ENCODE data around the gene NFIX.

Gene NFIX

GRCh38 chr19:13053238-13053637 is 58.0 kb downstream of the NFIX start:
- H3K36me3 ChIP-seq (ENCODE audit: control insufficient read depth in 2 of 2, insufficient read depth in 2 of 2, low read length in 2 of 2): no peaks in the 10 kb centered on the region
- H3K9me3 ChIP-seq (ENCODE audit: control insufficient read depth in 2 of 2, low read length in 2 of 2): no peaks in the 10 kb centered on the region
- peak overlapping the region; percentile 95 for H3K27ac ChIP-seq (ENCODE audit: low read length)
- H3K4me3 ChIP-seq (ENCODE audit: low read length in 2 of 2): peak overlapping the region in 1 of 2 donors; percentile 57
- H3K4me1 ChIP-seq (ENCODE audit: control insufficient read depth, insufficient read depth, low read length): peaks cover 83% of the 10 kb centered on the region
- no peaks in the 10 kb centered on the region for H3K27me3 ChIP-seq (ENCODE audit: control insufficient read depth in 1 of 2, insufficient read depth in 2 of 2, low read length in 2 of 2)
- H3K9ac ChIP-seq (ENCODE audit: low read length in 2 of 2): peak overlapping the region in 1 of 2 donors; percentile 53

- H3K9me3 ChIP-seq (ENCODE audit: control insufficient read depth in 2 of 2, low read length in 2 of 2): no peaks in the 10 kb centered on the region
- H3K27me3 ChIP-seq (ENCODE audit: control insufficient read depth in 1 of 2, insufficient read depth in 2 of 2, low read length in 2 of 2): no peaks in the 10 kb centered on the region
- H3K4me1 ChIP-seq (ENCODE audit: control insufficient read depth, insufficient read depth, low read length): peaks cover 88% of the 10 kb centered on the region
- peak overlapping the region; percentile 53 to 58 for H3K9ac ChIP-seq (ENCODE audit: low read length in 2 of 2)
- peak overlapping the region; percentile 95 for H3K27ac ChIP-seq (ENCODE audit: low read length)
- H3K36me3 ChIP-seq (ENCODE audit: control insufficient read depth in 2 of 2, insufficient read depth in 2 of 2, low read length in 2 of 2): no peaks in the 10 kb centered on the region
- peak overlapping the region in 1 of 2 donors; percentile 57 for H3K4me3 ChIP-seq (ENCODE audit: low read length in 2 of 2)
Observed at GRCh38 chr19:13053761-13054625, 58.7 kb downstream of the NFIX start.

GRCh38 chr19:13054626-13055212 is 59.4 kb downstream of the NFIX start:
- H3K27me3 ChIP-seq (ENCODE audit: control insufficient read depth in 1 of 2, insufficient read depth in 2 of 2, low read length in 2 of 2): no peaks in the 10 kb centered on the region
- peaks cover 94% of the 10 kb centered on the region for H3K4me1 ChIP-seq (ENCODE audit: control insufficient read depth, insufficient read depth, low read length)
- H3K36me3 ChIP-seq (ENCODE audit: control insufficient read depth in 2 of 2, insufficient read depth in 2 of 2, low read length in 2 of 2): no peaks in the 10 kb centered on the region
- H3K9me3 ChIP-seq (ENCODE audit: control insufficient read depth in 2 of 2, low read length in 2 of 2): no peaks in the 10 kb centered on the region
- H3K27ac ChIP-seq (ENCODE audit: low read length): peak overlapping the region; percentile 95
- H3K9ac ChIP-seq (ENCODE audit: low read length in 2 of 2): peak overlapping the region; percentile 53 to 58
- peak overlapping the region in 1 of 2 donors; percentile 57 for H3K4me3 ChIP-seq (ENCODE audit: low read length in 2 of 2)

- peak overlapping the region; percentile 95 for H3K27ac ChIP-seq (ENCODE audit: low read length)
- H3K9ac ChIP-seq (ENCODE audit: low read length in 2 of 2): peak overlapping the region; percentile 58 to 68
- no peaks in the 10 kb centered on the region for H3K36me3 ChIP-seq (ENCODE audit: control insufficient read depth in 2 of 2, insufficient read depth in 2 of 2, low read length in 2 of 2)
- H3K27me3 ChIP-seq (ENCODE audit: control insufficient read depth in 1 of 2, insufficient read depth in 2 of 2, low read length in 2 of 2): no peaks in the 10 kb centered on the region
- peaks cover 95% of the 10 kb centered on the region for H3K4me1 ChIP-seq (ENCODE audit: control insufficient read depth, insufficient read depth, low read length)
- no peaks in the 10 kb centered on the region for H3K9me3 ChIP-seq (ENCODE audit: control insufficient read depth in 2 of 2, low read length in 2 of 2)
- peak overlapping the region; percentile 48 to 63 for H3K4me3 ChIP-seq (ENCODE audit: low read length in 2 of 2)
Observed at GRCh38 chr19:13055213-13056051, 60.2 kb downstream of the NFIX start.

- Histone ChIP-seq H3K4me3 (ENCODE audit: low read length in 2 of 2) (peak overlapping the region; percentile 48 to 63), H3K36me3 (ENCODE audit: control insufficient read depth in 2 of 2, insufficient read depth in 2 of 2, low read length in 2 of 2) (no peaks in the 10 kb centered on the region), H3K9ac (ENCODE audit: low read length in 2 of 2) (peak overlapping the region; percentile 58 to 68), H3K9me3 (ENCODE audit: control insufficient read depth in 2 of 2, low read length in 2 of 2) (no peaks in the 10 kb centered on the region), H3K27ac (ENCODE audit: low read length) (peak overlapping the region; percentile 95), H3K27me3 (ENCODE audit: control insufficient read depth in 1 of 2, insufficient read depth in 2 of 2, low read length in 2 of 2) (no peaks in the 10 kb centered on the region), H3K4me1 (ENCODE audit: control insufficient read depth, insufficient read depth, low read length) (peaks cover 95% of the 10 kb centered on the region)
Observed at GRCh38 chr19:13056052-13056660, 60.9 kb downstream of the NFIX start.

GRCh38 chr19:13057147-13057572 is 61.9 kb downstream of the NFIX start:
- Histone ChIP-seq H3K4me1 (ENCODE audit: control insufficient read depth, insufficient read depth, low read length) (peaks cover 95% of the 10 kb centered on the region), H3K36me3 (ENCODE audit: control insufficient read depth in 2 of 2, insufficient read depth in 2 of 2, low read length in 2 of 2) (no peaks in the 10 kb centered on the region), H3K9ac (ENCODE audit: low read length in 2 of 2) (peak overlapping the region in 1 of 2 donors; percentile 44), H3K27ac (ENCODE audit: low read length) (peak overlapping the region; percentile 95), H3K27me3 (ENCODE audit: control insufficient read depth in 1 of 2, insufficient read depth in 2 of 2, low read length in 2 of 2) (no peaks in the 10 kb centered on the region), H3K4me3 (ENCODE audit: low read length in 2 of 2) (peak overlapping the region; percentile 45 to 59), H3K9me3 (ENCODE audit: control insufficient read depth in 2 of 2, low read length in 2 of 2) (no peaks in the 10 kb centered on the region)

GRCh38 chr19:13057744-13058143 is 62.5 kb downstream of the NFIX start:
- Histone ChIP-seq H3K4me1 (ENCODE audit: control insufficient read depth, insufficient read depth, low read length) (peaks cover 95% of the 10 kb centered on the region), H3K4me3 (ENCODE audit: low read length in 2 of 2) (no peak overlapping the region)

GRCh38 chr19:13058951-13059660 is 63.8 kb downstream of the NFIX start:
- H3K36me3 ChIP-seq (ENCODE audit: control insufficient read depth in 2 of 2, insufficient read depth in 2 of 2, low read length in 2 of 2): no peaks in the 10 kb centered on the region
- no peaks in the 10 kb centered on the region for H3K27me3 ChIP-seq (ENCODE audit: control insufficient read depth in 1 of 2, insufficient read depth in 2 of 2, low read length in 2 of 2)
- no peaks in the 10 kb centered on the region for H3K9me3 ChIP-seq (ENCODE audit: control insufficient read depth in 2 of 2, low read length in 2 of 2)
- H3K4me1 ChIP-seq (ENCODE audit: control insufficient read depth, insufficient read depth, low read length): peaks cover 95% of the 10 kb centered on the region
- H3K9ac ChIP-seq (ENCODE audit: low read length in 2 of 2): no peak overlapping the region
- H3K27ac ChIP-seq (ENCODE audit: low read length): peak overlapping the region; percentile 95
- peak overlapping the region in 1 of 2 donors; percentile 49 for H3K4me3 ChIP-seq (ENCODE audit: low read length in 2 of 2)

More at GRCh38 chr19:13057744-13058143, 62.5 kb downstream of the NFIX start:
- Histone ChIP-seq H3K9me3 (ENCODE audit: control insufficient read depth in 2 of 2, low read length in 2 of 2) (no peaks in the 10 kb centered on the region), H3K27me3 (ENCODE audit: control insufficient read depth in 1 of 2, insufficient read depth in 2 of 2, low read length in 2 of 2) (no peaks in the 10 kb centered on the region), H3K27ac (ENCODE audit: low read length) (peak overlapping the region; percentile 95), H3K36me3 (ENCODE audit: control insufficient read depth in 2 of 2, insufficient read depth in 2 of 2, low read length in 2 of 2) (no peaks in the 10 kb centered on the region), H3K9ac (ENCODE audit: low read length in 2 of 2) (peak overlapping the region in 1 of 2 donors; percentile 51)

GRCh38 chr19:13060233-13060963 is 65.1 kb downstream of the NFIX start:
- no peaks in the 10 kb centered on the region for H3K27me3 ChIP-seq (ENCODE audit: control insufficient read depth in 1 of 2, insufficient read depth in 2 of 2, low read length in 2 of 2)
- H3K9ac ChIP-seq (ENCODE audit: low read length in 2 of 2): peak overlapping the region; percentile 10 to 29
- H3K27ac ChIP-seq (ENCODE audit: low read length): peak overlapping the region; percentile 58
- peaks cover 96% of the 10 kb centered on the region for H3K4me1 ChIP-seq (ENCODE audit: control insufficient read depth, insufficient read depth, low read length)
- peak overlapping the region; percentile 64 to 73 for H3K4me3 ChIP-seq (ENCODE audit: low read length in 2 of 2)
- no peaks in the 10 kb centered on the region for H3K36me3 ChIP-seq (ENCODE audit: control insufficient read depth in 2 of 2, insufficient read depth in 2 of 2, low read length in 2 of 2)
- no peaks in the 10 kb centered on the region for H3K9me3 ChIP-seq (ENCODE audit: control insufficient read depth in 2 of 2, low read length in 2 of 2)

Measured in stomach smooth muscle (tissue), 2 donors.